Liver (tissue), 9 donors: Measurements from ENCODE around the gene DNM3. TPM values are rescaled to one million over a fixed set of nuclear protein-coding genes. Genes with fewer than 3 reads are reported as not detected.

Experiments used
- DNase-seq: peaks from one replicate; pipeline ENCODE4 v3.0.0-alpha.2; 2017; ENCODE audit warnings: low spot score
- H3K27ac ChIP-seq, 2 donors: one replicate each; pipeline ENCODE4 v1.7.0; 2013; ENCODE audit warnings: inconsistent platforms in 2 of 2, low read length in 2 of 2, control low read depth in 1 of 2, low read depth in 1 of 2, mild to moderate bottlenecking in 1 of 2
- H3K27me3 ChIP-seq, 4 donors: one replicate each; pipeline versions ENCODE4 v1.6.1 to v1.7.0; 2013; ENCODE audit warnings: low read length in 3 of 4, inconsistent platforms in 1 of 4, mild to moderate bottlenecking in 1 of 4, moderate library complexity in 1 of 4; ENCODE audit not compliant: control insufficient read depth in 4 of 4, insufficient read depth in 4 of 4
- H3K36me3 ChIP-seq, 4 donors: one replicate each; pipeline versions ENCODE4 v1.6.1 to v1.7.0; 2013; ENCODE audit warnings: low read length in 3 of 4, mild to moderate bottlenecking in 3 of 4, low read depth in 1 of 4, moderate library complexity in 1 of 4; ENCODE audit not compliant: control insufficient read depth in 4 of 4, insufficient read depth in 3 of 4
- H3K4me1 ChIP-seq, 4 donors: one replicate each; pipeline versions ENCODE4 v1.6.1 to v1.7.0; 2013; ENCODE audit warnings: low read length in 3 of 4, mild to moderate bottlenecking in 3 of 4, moderate library complexity in 1 of 4; ENCODE audit not compliant: control insufficient read depth in 4 of 4, insufficient read depth in 4 of 4
- H3K4me3 ChIP-seq, 3 donors: one replicate each; pipeline versions ENCODE4 v1.6.1 to v1.7.0; 2013; ENCODE audit warnings: low read length in 3 of 3, control low read depth in 1 of 3, low read depth in 1 of 3, mild to moderate bottlenecking in 1 of 3
- H3K9ac ChIP-seq, 2 donors: one replicate each; pipeline ENCODE4 v1.7.0; 2013; ENCODE audit warnings: low read length in 2 of 2, mild to moderate bottlenecking in 2 of 2, moderate library complexity in 2 of 2, control low read depth in 1 of 2, low read depth in 1 of 2
- H3K9me3 ChIP-seq, 4 donors: one replicate each; pipeline versions ENCODE4 v1.6.1 to v1.7.0; 2013; ENCODE audit warnings: low read length in 3 of 4; ENCODE audit not compliant: control insufficient read depth in 4 of 4
- FOXA1 ChIP-seq: IDR thresholded peaks from 2 replicates; pipeline ENCODE4 v1.6.1; 2016; ENCODE audit warnings: antibody characterized with exemption
- FOXA2 ChIP-seq: IDR thresholded peaks from 2 replicates; pipeline ENCODE4 v1.6.1; 2016; ENCODE audit warnings: antibody characterized with exemption
- HNF4A ChIP-seq, 2 donors: conservative IDR thresholded peaks; 2 replicates each; pipeline ENCODE4 v1.6.1; 2016; ENCODE audit warnings: antibody characterized with exemption in 2 of 2, mild to moderate bottlenecking in 2 of 2
- HNF4G ChIP-seq: IDR thresholded peaks from 2 replicates; pipeline ENCODE4 v1.6.1; 2016; ENCODE audit warnings: antibody characterized with exemption
- JUND ChIP-seq, 2 donors: IDR thresholded peaks; 2 replicates each; pipeline ENCODE4 v1.6.1; 2016; ENCODE audit warnings: antibody characterized with exemption in 2 of 2
- NR2F2 ChIP-seq: IDR thresholded peaks from 2 replicates; pipeline ENCODE4 v1.6.1; 2016; ENCODE audit warnings: antibody characterized with exemption
- RAD21 ChIP-seq, 2 donors: IDR thresholded peaks; 2 replicates each; pipeline ENCODE4 v1.6.1; 2016; ENCODE audit warnings: antibody characterized with exemption in 2 of 2, mild to moderate bottlenecking in 2 of 2
- RXRA ChIP-seq, 2 donors: IDR thresholded peaks; 2 replicates each; pipeline ENCODE4 v1.6.1; 2017 to 2018; ENCODE audit warnings: antibody characterized with exemption in 2 of 2, mild to moderate bottlenecking in 1 of 2
- TAF1 ChIP-seq: conservative IDR thresholded peaks from 2 replicates; pipeline ENCODE4 v1.6.1; 2016; ENCODE audit warnings: antibody characterized with exemption, mild to moderate bottlenecking
- YY1 ChIP-seq: IDR thresholded peaks from 2 replicates; pipeline ENCODE4 v1.6.1; 2016; ENCODE audit warnings: antibody characterized with exemption, mild to moderate bottlenecking
- WGBS: extraction: QIAGEN DNeasy Blood & Tissue Kit; methylation state at CpG from one replicate; pipeline ENCODE4 v1.1.7; 2013; 5-methylcytosine and 5-hydroxymethylcytosine counted together
- polyA plus RNA-seq, 2 donors: library from polyadenylated mRNA; stranded (reverse) in 1 of 2; unstranded in 1 of 2; fragments of 200-250 nt in 1 of 2; fragments of >200 nt in 1 of 2; fragmentation: Nextera tagmentation in 1 of 2; extraction: Ambion mirVana in 1 of 2; gene quantifications; one replicate each; pipeline versions ENCODE4 v1.2.1 to v1.2.3, GENCODE V29; 2013 to 2015
- total RNA-seq, 2 donors: library from RNA; depleted of rRNA; stranded (reverse); fragments of >200 nt; gene quantifications; one replicate each; pipeline ENCODE4 v1.2.3, GENCODE V29; 2014
- TF ChIP-seq, protein P1 (sequence below): IDR thresholded peaks from 2 replicates; pipeline ENCODE4 v1.6.1; 2016; ENCODE audit warnings: antibody characterized with exemption, mild to moderate bottlenecking
- TF ChIP-seq, protein P2 (sequence below): fragments of 150-350 bp; IDR thresholded peaks from 2 replicates; pipeline ENCODE4 v1.5.1; 2017; ENCODE audit warnings: improper control_type of control experiment, low read depth, low read length; ENCODE audit not compliant: missing input control
- TF ChIP-seq, protein P3 (sequence below): IDR thresholded peaks from 2 replicates; pipeline ENCODE4 v1.6.1; 2016; ENCODE audit warnings: antibody characterized with exemption
- TF ChIP-seq, protein P4 (sequence below): IDR thresholded peaks from 2 replicates; pipeline ENCODE4 v1.6.1; 2016; ENCODE audit warnings: antibody characterized with exemption
- donor health status: healthy.
- donor health status: healthy.
- donor health status: healthy.
- donor health status: healthy.
- donor health status: healthy.

DNM3 gene
- total and polyA plus RNA-seq, 4 donors, result 0.08 to 3.2 (median 1.0) TPM

DNA sequence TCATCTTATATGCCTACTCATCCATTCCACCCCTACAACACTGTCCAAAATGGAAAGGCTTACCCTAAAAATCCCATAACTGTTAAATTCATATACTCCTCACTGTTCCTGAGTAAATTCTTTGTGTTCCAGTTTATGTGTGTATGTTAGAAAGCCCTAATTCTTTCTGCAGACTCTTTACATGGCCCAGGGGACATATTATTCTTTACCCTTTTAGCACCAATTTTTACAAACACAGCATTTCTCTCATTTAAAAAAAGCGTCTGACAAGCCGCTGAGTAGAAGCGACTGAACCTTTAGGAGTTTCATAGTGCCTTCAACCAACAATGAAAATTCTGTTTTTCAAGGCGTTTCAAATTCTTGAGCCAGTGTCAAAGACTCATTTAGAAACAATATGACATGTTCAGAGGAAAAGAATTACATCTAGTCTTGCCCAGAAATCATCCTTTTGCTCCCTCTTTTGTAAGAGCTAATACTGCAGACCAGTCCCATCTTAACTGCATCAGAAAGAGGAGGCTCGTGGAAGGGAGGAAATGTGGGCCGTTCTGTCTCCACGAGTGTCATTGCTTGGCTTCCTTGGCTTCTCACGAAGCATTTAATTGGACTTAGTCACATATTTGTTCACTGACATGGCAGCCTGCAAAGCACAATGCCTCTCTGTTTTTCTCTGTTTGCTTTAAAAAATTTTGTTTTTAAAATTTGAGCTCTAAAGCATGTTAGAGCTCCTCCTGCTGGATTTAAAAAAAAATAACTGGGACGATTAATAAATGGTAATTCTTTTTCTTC is 557.9 kb downstream of the DNM3 start (continued):
- TF ChIP-seq TAF1, result no peak

DNA sequence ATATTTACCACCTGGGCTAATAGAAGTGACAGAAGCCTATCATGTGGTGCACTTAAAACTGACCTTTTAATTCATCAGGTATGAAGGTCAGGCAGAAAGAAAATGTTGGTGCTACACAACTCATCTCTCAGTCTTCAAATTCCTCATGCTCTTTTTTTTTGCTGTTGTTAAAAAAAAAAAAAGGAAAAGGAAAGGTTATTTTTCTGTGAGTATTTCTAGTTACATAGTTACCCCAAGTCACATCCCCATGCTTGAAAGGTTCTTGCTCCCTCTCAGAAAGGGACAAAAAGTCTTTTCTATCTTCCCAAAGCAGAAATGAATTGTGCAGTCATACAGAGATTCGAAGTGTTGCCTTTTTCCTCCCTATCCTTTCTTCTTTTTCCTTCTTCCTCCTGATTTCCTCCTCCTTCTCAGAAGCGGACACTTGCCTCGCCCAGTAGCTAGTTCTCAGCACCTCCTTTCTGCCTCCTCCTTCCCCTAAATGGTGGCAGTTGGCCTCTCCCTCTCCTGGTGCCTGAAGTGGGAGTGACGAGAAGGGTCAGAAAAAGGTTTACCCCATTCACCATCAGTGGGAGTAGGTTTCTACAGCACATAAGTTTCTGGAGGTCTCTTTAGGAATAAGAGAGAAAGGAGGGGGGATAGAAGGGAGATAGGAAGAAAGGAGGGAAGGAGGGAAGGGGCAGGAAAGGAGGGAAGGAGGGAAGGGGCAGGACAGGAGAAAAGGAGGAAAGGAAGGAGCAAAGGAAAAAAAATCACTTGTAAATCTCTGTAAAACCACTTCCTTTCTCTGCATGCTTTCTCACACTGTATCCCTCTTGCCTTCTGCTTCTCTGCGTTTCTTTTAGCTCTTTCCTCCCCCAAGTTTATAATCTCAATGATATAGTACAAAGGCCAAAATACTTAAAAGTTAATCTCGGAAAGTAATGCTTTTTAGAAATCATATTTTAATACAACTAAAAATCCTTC is 558.7 kb downstream of the DNM3 start:
- no peaks in the 10 kb centered on the region for H3K4me1 ChIP-seq
- no peaks in the 10 kb centered on the region for H3K36me3 ChIP-seq
- H3K27ac ChIP-seq, result no peak overlapping the region
- no peaks in the 10 kb centered on the region for H3K27me3 ChIP-seq
- TF ChIP-seq, protein P1, sequence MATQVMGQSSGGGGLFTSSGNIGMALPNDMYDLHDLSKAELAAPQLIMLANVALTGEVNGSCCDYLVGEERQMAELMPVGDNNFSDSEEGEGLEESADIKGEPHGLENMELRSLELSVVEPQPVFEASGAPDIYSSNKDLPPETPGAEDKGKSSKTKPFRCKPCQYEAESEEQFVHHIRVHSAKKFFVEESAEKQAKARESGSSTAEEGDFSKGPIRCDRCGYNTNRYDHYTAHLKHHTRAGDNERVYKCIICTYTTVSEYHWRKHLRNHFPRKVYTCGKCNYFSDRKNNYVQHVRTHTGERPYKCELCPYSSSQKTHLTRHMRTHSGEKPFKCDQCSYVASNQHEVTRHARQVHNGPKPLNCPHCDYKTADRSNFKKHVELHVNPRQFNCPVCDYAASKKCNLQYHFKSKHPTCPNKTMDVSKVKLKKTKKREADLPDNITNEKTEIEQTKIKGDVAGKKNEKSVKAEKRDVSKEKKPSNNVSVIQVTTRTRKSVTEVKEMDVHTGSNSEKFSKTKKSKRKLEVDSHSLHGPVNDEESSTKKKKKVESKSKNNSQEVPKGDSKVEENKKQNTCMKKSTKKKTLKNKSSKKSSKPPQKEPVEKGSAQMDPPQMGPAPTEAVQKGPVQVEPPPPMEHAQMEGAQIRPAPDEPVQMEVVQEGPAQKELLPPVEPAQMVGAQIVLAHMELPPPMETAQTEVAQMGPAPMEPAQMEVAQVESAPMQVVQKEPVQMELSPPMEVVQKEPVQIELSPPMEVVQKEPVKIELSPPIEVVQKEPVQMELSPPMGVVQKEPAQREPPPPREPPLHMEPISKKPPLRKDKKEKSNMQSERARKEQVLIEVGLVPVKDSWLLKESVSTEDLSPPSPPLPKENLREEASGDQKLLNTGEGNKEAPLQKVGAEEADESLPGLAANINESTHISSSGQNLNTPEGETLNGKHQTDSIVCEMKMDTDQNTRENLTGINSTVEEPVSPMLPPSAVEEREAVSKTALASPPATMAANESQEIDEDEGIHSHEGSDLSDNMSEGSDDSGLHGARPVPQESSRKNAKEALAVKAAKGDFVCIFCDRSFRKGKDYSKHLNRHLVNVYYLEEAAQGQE, result no peak
- TF ChIP-seq TAF1, result no peak
- no peak for TF ChIP-seq YY1
- TF ChIP-seq, protein P2, sequence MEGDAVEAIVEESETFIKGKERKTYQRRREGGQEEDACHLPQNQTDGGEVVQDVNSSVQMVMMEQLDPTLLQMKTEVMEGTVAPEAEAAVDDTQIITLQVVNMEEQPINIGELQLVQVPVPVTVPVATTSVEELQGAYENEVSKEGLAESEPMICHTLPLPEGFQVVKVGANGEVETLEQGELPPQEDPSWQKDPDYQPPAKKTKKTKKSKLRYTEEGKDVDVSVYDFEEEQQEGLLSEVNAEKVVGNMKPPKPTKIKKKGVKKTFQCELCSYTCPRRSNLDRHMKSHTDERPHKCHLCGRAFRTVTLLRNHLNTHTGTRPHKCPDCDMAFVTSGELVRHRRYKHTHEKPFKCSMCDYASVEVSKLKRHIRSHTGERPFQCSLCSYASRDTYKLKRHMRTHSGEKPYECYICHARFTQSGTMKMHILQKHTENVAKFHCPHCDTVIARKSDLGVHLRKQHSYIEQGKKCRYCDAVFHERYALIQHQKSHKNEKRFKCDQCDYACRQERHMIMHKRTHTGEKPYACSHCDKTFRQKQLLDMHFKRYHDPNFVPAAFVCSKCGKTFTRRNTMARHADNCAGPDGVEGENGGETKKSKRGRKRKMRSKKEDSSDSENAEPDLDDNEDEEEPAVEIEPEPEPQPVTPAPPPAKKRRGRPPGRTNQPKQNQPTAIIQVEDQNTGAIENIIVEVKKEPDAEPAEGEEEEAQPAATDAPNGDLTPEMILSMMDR, result no peak
- no peak for TF ChIP-seq HNF4G
- no peak for TF ChIP-seq RXRA (IDR thresholded peaks at IDR 0.05)
- TF ChIP-seq, protein P3, sequence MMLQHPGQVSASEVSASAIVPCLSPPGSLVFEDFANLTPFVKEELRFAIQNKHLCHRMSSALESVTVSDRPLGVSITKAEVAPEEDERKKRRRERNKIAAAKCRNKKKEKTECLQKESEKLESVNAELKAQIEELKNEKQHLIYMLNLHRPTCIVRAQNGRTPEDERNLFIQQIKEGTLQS, result no peak
- TF ChIP-seq, protein P4, sequence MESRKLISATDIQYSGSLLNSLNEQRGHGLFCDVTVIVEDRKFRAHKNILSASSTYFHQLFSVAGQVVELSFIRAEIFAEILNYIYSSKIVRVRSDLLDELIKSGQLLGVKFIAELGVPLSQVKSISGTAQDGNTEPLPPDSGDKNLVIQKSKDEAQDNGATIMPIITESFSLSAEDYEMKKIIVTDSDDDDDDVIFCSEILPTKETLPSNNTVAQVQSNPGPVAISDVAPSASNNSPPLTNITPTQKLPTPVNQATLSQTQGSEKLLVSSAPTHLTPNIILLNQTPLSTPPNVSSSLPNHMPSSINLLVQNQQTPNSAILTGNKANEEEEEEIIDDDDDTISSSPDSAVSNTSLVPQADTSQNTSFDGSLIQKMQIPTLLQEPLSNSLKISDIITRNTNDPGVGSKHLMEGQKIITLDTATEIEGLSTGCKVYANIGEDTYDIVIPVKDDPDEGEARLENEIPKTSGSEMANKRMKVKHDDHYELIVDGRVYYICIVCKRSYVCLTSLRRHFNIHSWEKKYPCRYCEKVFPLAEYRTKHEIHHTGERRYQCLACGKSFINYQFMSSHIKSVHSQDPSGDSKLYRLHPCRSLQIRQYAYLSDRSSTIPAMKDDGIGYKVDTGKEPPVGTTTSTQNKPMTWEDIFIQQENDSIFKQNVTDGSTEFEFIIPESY, result no peak
- TF ChIP-seq FOXA2, result no peak
- no peak for TF ChIP-seq FOXA1
- TF ChIP-seq RAD21 (IDR thresholded peaks at IDR 0.05), result no peak
- no peak for TF ChIP-seq NR2F2
- no peak for TF ChIP-seq JUND (IDR thresholded peaks at IDR 0.05)
- no peak for TF ChIP-seq HNF4A (conservative IDR thresholded peaks at IDR 0.05)
- 75% methylated on average over 6 of the region's 6 CpGs for WGBS
- no peak for DNase-seq
- no peak overlapping the region for H3K4me3 ChIP-seq
- H3K9me3 ChIP-seq, result no peaks in the 10 kb centered on the region
- H3K9ac ChIP-seq, result peak overlapping the region in 1 of 2 donors; percentile 9
